DOHH2 (cell line): ENCODE data around the gene TMEM259.

Source experiments
- H3F3A ChIP-seq: fragments of 200-600 bp; sonication (generic), shearing (Covaris generic); 2 replicates; pipeline ENCODE4 v1.6.0; 2016; ENCODE audit warnings: antibody characterized with exemption, mild to moderate bottlenecking; ENCODE audit not compliant: control insufficient read depth, insufficient read depth
- H3K27ac ChIP-seq: fragments of 200-600 bp; sonication (generic); 2 replicates; pipeline ENCODE4 v1.5.1; 2014; ENCODE audit warnings: low read depth, mild to moderate bottlenecking, low read length, moderate library complexity
- H3K27me3 ChIP-seq: fragments of 200-600 bp; sonication (generic); 2 replicates; pipeline ENCODE4 v1.6.1; 2014; ENCODE audit warnings: mild to moderate bottlenecking, low read length, mixed read lengths; ENCODE audit not compliant: control insufficient read depth
- H3K36me3 ChIP-seq: fragments of 200-600 bp; sonication (generic); 2 replicates; pipeline ENCODE4 v1.6.1; 2014; ENCODE audit warnings: mild to moderate bottlenecking, low read length, moderate library complexity, mixed read lengths; ENCODE audit not compliant: control insufficient read depth
- H3K4me1 ChIP-seq: fragments of 200-600 bp; sonication (generic); 2 replicates; pipeline ENCODE4 v1.6.1; 2014; ENCODE audit warnings: mild to moderate bottlenecking, low read length, mixed read lengths; ENCODE audit not compliant: control insufficient read depth
- H3K4me2 ChIP-seq: fragments of 200-600 bp; sonication (generic); 2 replicates; pipeline ENCODE4 v1.6.0; 2014; ENCODE audit warnings: mild to moderate bottlenecking, low read length, moderate library complexity
- H3K4me3 ChIP-seq: fragments of 200-600 bp; sonication (generic); 2 replicates; pipeline ENCODE4 v1.5.1; 2014; ENCODE audit warnings: mild to moderate bottlenecking, low read length, mixed read lengths
- H3K79me2 ChIP-seq: fragments of 200-600 bp; sonication (generic); 2 replicates; pipeline ENCODE4 v1.6.1; 2014; ENCODE audit warnings: mild to moderate bottlenecking, low read length, mixed read lengths; ENCODE audit not compliant: control insufficient read depth
- H3K9me2 ChIP-seq: fragments of 200-600 bp; sonication (generic); replicated peaks from 2 replicates; pipeline ENCODE4 v1.6.1; 2014; ENCODE audit warnings: mild to moderate bottlenecking, low read length, mixed read lengths; ENCODE audit not compliant: control insufficient read depth
- H3K9me3 ChIP-seq: fragments of 200-600 bp; sonication (generic); 2 replicates; pipeline ENCODE4 v1.6.1; 2014; ENCODE audit warnings: antibody characterized with exemption, low read length, mixed read lengths; ENCODE audit not compliant: control insufficient read depth, insufficient read depth
- H4K20me1 ChIP-seq: fragments of 200-600 bp; sonication (generic); 2 replicates; pipeline ENCODE4 v1.6.0; 2014; ENCODE audit warnings: low read depth, mild to moderate bottlenecking, antibody characterized with exemption, low read length, moderate library complexity; ENCODE audit not compliant: control insufficient read depth, insufficient read depth
- EZH2phosphoT487 ChIP-seq: fragments of 200-600 bp; sonication (generic); IDR thresholded peaks from 2 replicates; pipeline ENCODE4 v1.6.1; 2017; ENCODE audit warnings: borderline replicate concordance, mild to moderate bottlenecking, antibody characterized with exemption, low read length, moderate library complexity, mixed read lengths
- TF ChIP-seq, protein P1 (sequence below): fragments of 200-600 bp; sonication (generic); IDR thresholded peaks from one replicate; pipeline ENCODE4 v1.5.1; 2014; ENCODE audit warnings: antibody characterized with exemption, mild to moderate bottlenecking, low read depth, low read length; ENCODE audit not compliant: poor library complexity, severe bottlenecking

TMEM259 gene

GRCh38 chr19:1011831-1012333 is 9.0 kb downstream of the TMEM259 start:
- Histone ChIP-seq H3K36me3 (peaks cover 81% of the 10 kb centered on the region), H3K27me3 (no peaks in the 10 kb centered on the region), H3K4me1 (peaks cover 2% of the 10 kb centered on the region), H3F3A (no peaks in the 10 kb centered on the region), H3K4me3 (no peak overlapping the region), H3K79me2 (peaks cover 41% of the 10 kb centered on the region), H3K9me2 (no peaks in the 10 kb centered on the region), H3K27ac (no peak overlapping the region), H3K4me2 (no peak overlapping the region), H4K20me1 (peaks cover 15% of the 10 kb centered on the region; the same call in 1 of the 2 replicates), H3K9me3 (no peaks in the 10 kb centered on the region)
- TF ChIP-seq, protein P1, sequence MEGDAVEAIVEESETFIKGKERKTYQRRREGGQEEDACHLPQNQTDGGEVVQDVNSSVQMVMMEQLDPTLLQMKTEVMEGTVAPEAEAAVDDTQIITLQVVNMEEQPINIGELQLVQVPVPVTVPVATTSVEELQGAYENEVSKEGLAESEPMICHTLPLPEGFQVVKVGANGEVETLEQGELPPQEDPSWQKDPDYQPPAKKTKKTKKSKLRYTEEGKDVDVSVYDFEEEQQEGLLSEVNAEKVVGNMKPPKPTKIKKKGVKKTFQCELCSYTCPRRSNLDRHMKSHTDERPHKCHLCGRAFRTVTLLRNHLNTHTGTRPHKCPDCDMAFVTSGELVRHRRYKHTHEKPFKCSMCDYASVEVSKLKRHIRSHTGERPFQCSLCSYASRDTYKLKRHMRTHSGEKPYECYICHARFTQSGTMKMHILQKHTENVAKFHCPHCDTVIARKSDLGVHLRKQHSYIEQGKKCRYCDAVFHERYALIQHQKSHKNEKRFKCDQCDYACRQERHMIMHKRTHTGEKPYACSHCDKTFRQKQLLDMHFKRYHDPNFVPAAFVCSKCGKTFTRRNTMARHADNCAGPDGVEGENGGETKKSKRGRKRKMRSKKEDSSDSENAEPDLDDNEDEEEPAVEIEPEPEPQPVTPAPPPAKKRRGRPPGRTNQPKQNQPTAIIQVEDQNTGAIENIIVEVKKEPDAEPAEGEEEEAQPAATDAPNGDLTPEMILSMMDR: no peak
- TF ChIP-seq EZH2phosphoT487: no peak

DNA sequence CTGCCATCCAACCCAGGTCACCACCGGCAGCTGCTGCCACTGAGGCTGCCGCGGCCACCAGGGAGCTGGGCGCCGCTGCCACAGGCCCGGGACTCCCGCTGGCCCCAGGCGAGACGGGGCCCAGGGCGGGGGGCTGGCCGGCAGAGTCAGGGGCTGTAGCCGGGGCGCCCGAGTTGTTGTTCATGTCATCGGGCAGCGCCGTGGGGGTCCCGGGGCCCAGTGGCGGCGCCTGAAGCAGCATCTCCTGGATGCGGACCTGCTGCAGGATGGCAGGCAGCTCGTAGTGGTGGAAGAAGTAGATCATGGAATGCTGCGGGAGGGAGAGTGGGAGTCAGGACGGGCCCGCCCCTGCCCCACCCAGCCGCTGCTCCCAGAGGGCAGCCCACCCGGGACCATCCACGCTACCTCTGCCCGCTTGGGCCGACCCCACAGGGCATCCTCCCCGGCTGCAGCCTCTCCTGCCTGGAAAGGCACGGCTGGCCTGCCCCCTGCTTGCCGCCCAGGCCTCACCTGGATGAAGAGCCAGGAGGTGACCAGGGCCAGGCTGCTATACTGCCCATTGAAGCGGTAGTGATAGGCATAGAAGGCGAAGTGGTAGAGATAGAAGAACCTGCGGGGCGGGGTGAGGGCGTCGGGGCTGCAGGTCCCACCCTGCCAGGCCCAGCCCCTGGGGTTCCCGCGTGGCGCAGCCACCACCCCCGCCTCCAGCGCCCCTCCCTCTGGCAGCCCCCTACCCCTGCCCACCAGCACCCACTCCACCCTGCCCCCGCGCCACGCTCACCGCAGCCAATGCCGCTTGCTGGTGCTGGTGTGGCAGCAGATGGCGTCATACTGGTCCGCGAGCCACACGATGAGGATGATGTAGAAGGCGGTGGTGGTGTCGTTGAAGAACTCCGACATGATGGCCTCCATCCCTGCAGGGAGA is 10.1 kb downstream of the TMEM259 start:
- Histone ChIP-seq H3K9me3 (no peaks in the 10 kb centered on the region), H3K4me1 (no peaks in the 10 kb centered on the region), H3K36me3 (peaks cover 77% of the 10 kb centered on the region), H4K20me1 (peaks cover 8% of the 10 kb centered on the region; the same call in 1 of the 2 replicates), H3K9me2 (no peaks in the 10 kb centered on the region), H3K27ac (no peak overlapping the region), H3K79me2 (peaks cover 31% of the 10 kb centered on the region), H3K27me3 (no peaks in the 10 kb centered on the region), H3K4me3 (no peak overlapping the region), H3F3A (no peaks in the 10 kb centered on the region), H3K4me2 (no peak overlapping the region)
- TF ChIP-seq, protein P1: no peak
- no peak for TF ChIP-seq EZH2phosphoT487

DNA sequence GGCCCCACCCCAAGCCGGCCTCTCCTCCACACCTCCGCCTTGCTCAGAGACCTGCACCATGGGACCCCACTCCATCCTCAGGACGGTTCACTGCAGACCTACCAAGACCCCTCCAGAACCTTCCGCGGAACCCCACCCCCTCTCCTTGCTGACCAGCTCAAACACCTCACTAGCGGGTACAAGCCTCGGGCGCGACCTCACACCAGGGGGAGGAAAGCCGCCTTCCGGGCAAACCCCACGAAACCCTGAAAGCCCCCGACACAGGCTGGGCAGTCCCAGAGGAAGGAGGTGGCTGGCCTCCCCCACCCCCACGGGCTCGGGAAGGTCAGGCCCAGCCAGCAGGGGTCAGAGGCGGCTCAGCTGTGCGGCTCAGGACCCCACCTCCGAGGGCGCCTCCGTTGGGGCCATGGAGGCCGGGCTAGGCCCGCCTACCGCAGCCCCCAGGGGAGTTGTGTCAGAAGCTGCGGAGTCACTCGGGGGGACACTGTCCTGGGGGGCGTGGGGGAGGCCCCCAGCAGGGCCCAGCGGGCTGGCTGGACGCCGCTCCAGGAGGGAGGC is 10.9 kb downstream of the TMEM259 start:
- Histone ChIP-seq H3K4me1 (no peaks in the 10 kb centered on the region), H3K9me3 (no peaks in the 10 kb centered on the region), H3K4me2 (no peak overlapping the region), H3K79me2 (peaks cover 23% of the 10 kb centered on the region), H3K27me3 (no peaks in the 10 kb centered on the region), H3K9me2 (no peaks in the 10 kb centered on the region), H3K4me3 (no peak overlapping the region), H3K36me3 (peaks cover 70% of the 10 kb centered on the region), H4K20me1 (peaks cover 4% of the 10 kb centered on the region; the same call in 1 of the 2 replicates), H3K27ac (no peak overlapping the region), H3F3A (no peaks in the 10 kb centered on the region)
- TF ChIP-seq, protein P1: no peak
- TF ChIP-seq EZH2phosphoT487: no peak
